Pons (tissue), 1 donor: ENCODE measurements around the gene TUBB.

ENCODE experiments used
- DNase-seq: peaks from one replicate; pipeline ENCODE4 v3.0.0-alpha.2; 2016; ENCODE audit warnings: low spot score

Gene TUBB

GRCh38 chr6:30687659-30688431 lies 32.3 kb upstream of the TUBB start:
- DNase-seq, result no peak

- DNase-seq, result no peak
These were observed 31.6 kb upstream of the TUBB start for GRCh38 chr6:30688569-30688968.

GRCh38 chr6:30689022-30689865 lies 30.9 kb upstream of the TUBB start:
- no peak for DNase-seq

GRCh38 chr6:30689985-30690384 lies 30.2 kb upstream of the TUBB start:
- DNase-seq, result no peak

GRCh38 chr6:30690403-30691207 lies 29.5 kb upstream of the TUBB start, which contains the start of gene NRM:
NRM (minus strand) TSS chr6:30690984; CDS start chr6:30690974, 10 bp downstream.
- DNase-seq, result peak; percentile 84

- no peak for DNase-seq
These were observed 28.8 kb upstream of the TUBB start for GRCh38 chr6:30691208-30691847.

GRCh38 chr6:30696432-30696831 lies 23.7 kb upstream of the TUBB start:
- DNase-seq, result no peak

- DNase-seq, result no peak
These were observed 19.8 kb upstream of the TUBB start for GRCh38 chr6:30700340-30700739.

- no peak for DNase-seq
These were observed 17.1 kb upstream of the TUBB start for GRCh38 chr6:30703011-30703410.

GRCh38 chr6:30703821-30704220 lies 16.3 kb upstream of the TUBB start:
- DNase-seq, result no peak

- DNase-seq, result no peak
These were observed 14.5 kb upstream of the TUBB start for GRCh38 chr6:30705620-30706019.

GRCh38 chr6:30707281-30707850 lies 12.8 kb upstream of the TUBB start:
- no peak for DNase-seq

GRCh38 chr6:30709101-30709868 lies 10.9 kb upstream of the TUBB start:
- DNase-seq, result no peak

GRCh38 chr6:30711758-30712380 lies 8.3 kb upstream of the TUBB start:
- DNase-seq, result no peak

GRCh38 chr6:30712441-30712945 lies 7.7 kb upstream of the TUBB start:
- DNase-seq, result no peak

GRCh38 chr6:30714263-30714662 lies 5.9 kb upstream of the TUBB start:
- no peak for DNase-seq

GRCh38 chr6:30716879-30717128 lies 3.3 kb upstream of the TUBB start:
- no peak for DNase-seq

GRCh38 chr6:30717129-30717844 lies 2.9 kb upstream of the TUBB start, which contains the start of gene MDC1:
MDC1 (minus strand) TSS chr6:30717281; CDS start chr6:30715175, 2,106 bp downstream.
- peak; percentile 100 for DNase-seq
